Daoy (cell line): ENCODE results near the gene TMSB4X. TPM values are rescaled to one million over a fixed set of nuclear protein-coding genes. Genes with fewer than 3 reads are reported as not detected.

ENCODE experiments used
- DNase-seq: peaks from one replicate; pipeline ENCODE4 v3.0.0-alpha.2; 2015; ENCODE audit warnings: low read depth
- total RNA-seq: library from RNA; depleted of rRNA; stranded (reverse); fragments of >200 nt; shearing (Covaris generic); gene quantifications from 2 replicates; pipeline ENCODE4 v1.2.3, GENCODE V29; 2014; rRNA removed

Gene TMSB4X
- total RNA-seq, 1 experiment from 2014 or later: 2,195 TPM

- no peak for DNase-seq
Observed at GRCh38 chrX:13023979-13024378, 49.1 kb downstream of the TMSB4X start.

DNA sequence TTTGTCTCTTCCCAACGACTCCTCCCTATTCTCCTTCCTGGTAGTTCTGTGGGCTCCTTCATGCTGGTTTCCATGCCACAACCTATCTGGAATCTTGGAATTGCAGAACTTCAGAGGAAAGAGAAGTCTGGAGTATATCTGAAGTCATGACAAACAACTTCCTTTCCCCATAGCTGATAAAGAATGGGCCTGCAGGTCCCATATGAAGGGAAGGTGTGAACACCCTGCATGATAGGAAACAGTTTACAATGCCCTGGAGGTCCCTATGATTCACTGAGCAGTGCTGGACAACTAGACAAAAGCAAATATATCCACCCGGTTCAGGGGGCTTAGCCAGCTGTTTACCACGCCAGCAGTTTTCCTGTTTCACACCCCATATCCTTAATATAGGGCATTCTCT lies 50.1 kb downstream of the TMSB4X start:
- DNase-seq: no peak

Other genes with a start within 250 kb of the TMSB4X start
- gene PRPS2, start 183.7 kb upstream of the TMSB4X start, total RNA-seq: 38.6 and 45.5 TPM in 2 replicates
- 0.06 TPM in 1 of 2 replicates, not detected in the other for gene TLR7, start 108.0 kb upstream of the TMSB4X start, total RNA-seq
- not detected in 2 replicates for gene TLR8, start 68.5 kb upstream of the TMSB4X start, total RNA-seq
- gene FAM9C, start 69.5 kb downstream of the TMSB4X start, total RNA-seq: not detected in 2 replicates